GM15510 (cell line): ENCODE results near the gene HOXB5.

ENCODE experiments used
- POLR2A ChIP-seq: IDR thresholded peaks from 3 replicates; pipeline ENCODE4 v1.6.1; 2011; ENCODE audit warnings: borderline replicate concordance; ENCODE audit not compliant: insufficient read length; ENCODE audit errors: extremely low read depth

The HOXB5 gene

DNA sequence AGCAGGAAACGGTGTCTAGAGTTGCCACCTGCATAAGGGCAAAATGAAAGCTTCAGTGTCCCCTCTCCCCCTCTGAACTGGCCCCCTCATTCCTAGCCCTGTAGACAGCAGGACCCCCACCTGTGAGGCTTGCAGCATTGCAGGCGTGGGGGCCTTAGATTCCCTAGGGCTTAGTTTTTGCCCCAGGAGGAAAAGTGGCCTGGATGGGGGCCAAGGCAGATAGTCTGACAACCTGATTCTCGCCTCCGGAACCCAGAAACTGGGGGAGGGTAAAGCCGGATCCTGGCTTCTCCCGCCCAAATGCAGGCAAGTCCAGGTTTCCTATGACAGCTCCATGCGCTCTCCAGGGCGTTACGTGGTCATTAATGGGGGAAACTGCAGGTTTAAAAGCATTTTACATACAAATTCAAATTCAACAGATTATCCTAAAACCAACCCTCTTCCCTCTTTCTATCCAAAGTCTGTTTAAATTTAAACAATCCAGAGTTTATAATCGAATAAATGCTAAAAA, 11.9 kb upstream of the HOXB5 start:
- TF ChIP-seq POLR2A: no peak

DNA sequence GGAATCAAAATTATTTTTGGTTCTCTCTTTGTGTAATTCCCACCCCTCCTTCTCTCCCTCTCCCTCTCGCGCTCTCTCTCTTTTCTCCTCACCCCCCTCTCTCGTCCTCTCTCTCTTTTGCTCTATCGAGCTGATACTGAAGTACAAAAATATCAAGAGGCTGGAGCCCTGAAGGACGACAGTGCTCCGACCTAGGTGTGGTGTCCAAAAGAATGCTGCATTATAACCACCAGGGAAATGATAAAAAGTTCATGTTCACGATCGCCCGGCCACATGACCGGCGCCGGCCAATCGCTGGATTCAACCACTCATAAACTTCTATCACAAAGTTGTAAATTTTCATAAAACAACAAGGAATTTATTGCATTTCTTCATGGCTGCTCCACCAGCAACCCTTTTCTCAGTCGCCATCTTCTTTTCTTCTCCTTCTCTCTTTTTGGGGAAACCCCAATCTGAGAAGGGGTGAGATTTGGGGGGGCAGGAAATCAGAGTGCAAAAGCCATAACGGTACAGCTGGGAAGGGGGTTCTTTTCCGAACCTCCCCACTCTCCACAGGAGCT, 11.3 kb upstream of the HOXB5 start, which contains the start of gene HOXB6:
Gene HOXB6, minus strand, starts transcription at position 217 of the 560 bp plus-strand sequence. CDS start 6,836 bp downstream, outside the sequence.
- no peak for TF ChIP-seq POLR2A

DNA sequence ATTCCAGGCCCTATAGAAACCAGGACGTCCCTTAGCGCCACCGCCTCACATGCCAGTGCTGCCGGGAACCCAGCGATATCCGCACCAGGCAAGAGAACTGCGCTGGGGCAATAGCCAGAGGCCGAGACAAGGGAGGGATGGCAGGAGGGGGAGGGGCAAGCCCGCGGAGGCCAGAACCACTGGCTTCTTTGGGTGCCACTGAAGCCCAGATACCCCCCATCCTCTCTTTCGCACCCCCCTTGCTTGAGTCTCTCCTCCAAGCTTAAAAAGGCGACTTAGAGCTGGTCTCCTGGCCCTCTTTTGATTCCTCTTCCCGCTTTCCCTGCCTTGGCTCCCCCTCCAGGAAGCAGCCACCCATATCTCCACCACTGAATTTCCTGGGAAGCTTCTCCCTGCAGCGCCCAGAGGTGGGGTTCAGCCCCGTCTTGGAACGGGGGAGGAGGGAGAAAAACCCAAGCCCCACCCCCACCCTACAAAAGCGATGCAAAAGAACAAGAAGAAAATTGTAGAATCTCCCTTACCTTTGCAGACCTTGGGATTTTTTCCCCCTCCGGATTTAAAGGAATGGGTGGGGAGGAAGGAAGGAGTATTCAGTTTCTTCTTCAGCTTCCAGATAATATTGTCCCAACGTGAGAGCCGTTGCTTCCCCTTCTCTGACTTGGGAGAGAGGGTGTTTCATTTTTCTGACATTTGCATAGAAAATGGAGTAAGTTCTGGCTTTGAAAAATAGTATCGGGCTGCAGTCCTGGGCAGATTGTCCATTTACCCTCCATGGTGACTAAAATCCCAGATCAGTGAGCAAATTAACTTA, 10.6 kb upstream of the HOXB5 start:
- TF ChIP-seq POLR2A: no peak

DNA sequence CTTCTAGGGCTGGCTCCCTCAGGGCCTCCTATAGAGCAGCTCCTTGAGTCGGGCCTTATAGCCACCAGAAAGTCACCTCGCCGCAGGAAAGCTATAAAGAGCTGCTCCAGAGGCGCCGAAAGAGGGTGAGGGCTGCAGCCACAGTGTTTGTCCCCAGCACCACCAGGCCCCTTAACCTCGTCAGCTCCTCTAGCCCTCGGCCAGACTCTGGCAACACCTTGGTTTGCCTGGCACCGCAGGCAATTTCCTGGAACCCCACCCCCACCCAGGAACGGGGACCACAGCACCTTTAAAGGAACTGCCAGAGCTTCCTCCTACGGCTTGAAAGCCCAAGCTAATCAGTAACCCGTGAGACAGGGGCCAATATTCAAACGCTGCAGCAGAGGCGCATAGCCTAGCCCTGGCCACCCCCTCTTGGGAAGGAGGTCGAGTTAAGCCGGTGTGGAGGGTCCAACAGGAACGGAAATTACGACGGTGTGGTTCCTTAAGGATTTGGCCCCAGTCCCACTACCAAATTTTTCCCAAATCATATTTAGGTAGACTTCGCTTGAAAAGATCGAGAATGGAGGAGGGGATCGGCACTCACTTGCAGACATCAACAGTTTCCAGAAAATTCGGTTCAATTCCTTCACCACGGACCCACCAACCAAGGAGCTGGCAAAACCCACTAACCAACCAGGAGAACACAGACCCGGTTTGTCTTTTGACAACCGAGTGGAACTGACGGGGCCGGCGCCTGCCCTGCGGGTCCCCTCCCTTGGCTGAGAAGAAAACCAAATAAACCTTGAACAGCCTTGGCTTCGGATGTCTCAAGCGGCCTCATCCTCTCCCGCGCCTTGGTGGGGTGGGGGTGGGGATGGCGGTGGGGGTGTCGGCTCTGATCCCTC, 8.2 kb upstream of the HOXB5 start:
- TF ChIP-seq POLR2A: no peak

DNA sequence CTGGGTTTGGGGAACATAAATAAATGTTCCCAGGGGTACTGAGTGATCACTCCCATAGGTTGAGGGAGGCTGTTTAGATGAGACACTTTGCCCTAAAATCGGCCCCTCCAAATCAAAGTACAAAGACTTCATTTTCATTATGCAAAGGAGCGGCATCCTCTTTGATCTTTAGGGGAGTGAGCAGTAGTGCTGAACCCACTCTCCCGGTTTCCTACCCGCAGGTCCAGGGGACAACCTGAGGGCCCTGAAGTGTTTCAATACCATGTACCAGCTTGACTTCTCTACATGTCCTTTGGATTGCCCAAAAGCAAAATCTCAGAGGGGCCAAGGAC, 7.6 kb upstream of the HOXB5 start:
- TF ChIP-seq POLR2A: no peak

DNA sequence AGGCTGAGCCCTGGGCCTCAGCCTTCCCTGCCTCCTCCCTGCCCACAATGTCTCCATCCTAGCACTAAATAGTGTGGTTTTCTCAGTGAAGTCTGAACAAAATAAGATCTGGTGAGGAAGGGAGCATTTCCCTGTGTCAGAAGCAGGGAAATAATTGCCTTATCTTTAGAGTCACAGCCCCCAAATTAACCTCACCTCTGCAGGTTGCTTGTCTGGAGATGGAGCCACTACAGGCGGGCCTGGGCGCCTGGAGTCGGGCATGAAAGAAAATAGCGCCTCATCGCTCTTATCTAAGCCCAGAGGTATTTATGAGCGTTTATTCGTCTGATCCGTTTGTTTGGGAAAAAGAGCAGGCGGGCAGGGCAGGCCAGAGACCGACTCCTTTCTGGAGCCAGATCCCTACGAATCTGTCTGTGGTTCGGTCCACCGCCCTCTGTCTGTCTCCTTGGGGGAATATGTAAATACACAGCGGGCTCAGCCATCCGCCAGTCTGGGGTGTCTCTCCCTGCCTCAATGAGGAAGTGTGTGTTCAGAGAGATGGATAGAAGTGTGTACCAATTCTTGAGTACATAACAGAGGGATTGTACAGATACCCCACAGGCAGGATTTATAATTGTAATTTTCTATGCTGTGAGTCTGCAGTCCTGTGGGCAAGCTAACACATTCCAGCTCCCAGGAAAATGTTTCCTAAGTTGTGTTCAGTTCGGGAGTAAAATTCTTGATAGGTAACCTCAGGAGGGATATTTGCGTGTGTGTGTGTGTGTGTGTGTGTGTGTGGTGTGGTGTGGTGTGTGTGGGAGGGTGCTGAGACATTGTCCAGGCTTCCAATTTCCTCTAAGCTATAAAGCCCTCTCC, 6.9 kb upstream of the HOXB5 start:
- TF ChIP-seq POLR2A: no peak

DNA sequence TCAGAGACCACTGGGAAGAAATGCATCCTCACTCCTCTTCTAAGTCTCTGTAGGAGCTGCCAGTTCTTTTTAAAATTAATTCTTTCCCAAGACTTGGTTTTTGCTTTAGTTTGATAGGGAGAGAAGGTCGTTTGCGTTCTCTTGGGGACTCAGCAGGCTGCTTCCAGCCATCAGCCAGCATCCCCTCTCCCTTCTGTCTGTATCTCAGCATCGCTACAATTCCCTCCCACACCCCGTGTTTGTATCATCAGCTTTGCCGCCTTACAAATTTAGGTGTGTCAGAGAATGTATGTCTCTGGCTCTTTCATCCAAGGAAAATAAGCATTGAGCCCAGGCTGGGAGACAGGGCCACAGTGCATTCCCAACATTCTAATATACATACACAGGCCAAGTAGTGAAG, 5.8 kb upstream of the HOXB5 start:
- no peak for TF ChIP-seq POLR2A

DNA sequence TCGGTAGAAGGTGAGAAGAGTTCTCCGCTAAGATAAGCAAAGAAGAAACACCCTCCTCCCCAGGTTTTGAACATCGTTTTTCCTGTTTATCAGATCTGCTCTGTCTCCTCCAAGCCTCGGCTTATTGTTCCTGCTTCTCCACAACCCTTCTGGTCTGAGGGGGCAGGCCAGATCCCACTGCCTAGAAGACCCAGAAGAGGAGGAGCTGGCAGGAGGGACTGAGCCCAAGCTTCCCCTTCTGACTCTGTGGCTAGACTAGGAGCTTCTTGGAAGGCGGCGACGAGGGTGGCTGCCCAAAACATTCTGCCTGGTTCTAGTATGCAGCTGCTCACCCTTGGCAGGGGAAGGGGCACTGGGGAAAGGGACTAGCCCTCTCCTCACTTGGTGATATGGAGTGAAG, 5.2 kb upstream of the HOXB5 start:
- no peak for TF ChIP-seq POLR2A

DNA sequence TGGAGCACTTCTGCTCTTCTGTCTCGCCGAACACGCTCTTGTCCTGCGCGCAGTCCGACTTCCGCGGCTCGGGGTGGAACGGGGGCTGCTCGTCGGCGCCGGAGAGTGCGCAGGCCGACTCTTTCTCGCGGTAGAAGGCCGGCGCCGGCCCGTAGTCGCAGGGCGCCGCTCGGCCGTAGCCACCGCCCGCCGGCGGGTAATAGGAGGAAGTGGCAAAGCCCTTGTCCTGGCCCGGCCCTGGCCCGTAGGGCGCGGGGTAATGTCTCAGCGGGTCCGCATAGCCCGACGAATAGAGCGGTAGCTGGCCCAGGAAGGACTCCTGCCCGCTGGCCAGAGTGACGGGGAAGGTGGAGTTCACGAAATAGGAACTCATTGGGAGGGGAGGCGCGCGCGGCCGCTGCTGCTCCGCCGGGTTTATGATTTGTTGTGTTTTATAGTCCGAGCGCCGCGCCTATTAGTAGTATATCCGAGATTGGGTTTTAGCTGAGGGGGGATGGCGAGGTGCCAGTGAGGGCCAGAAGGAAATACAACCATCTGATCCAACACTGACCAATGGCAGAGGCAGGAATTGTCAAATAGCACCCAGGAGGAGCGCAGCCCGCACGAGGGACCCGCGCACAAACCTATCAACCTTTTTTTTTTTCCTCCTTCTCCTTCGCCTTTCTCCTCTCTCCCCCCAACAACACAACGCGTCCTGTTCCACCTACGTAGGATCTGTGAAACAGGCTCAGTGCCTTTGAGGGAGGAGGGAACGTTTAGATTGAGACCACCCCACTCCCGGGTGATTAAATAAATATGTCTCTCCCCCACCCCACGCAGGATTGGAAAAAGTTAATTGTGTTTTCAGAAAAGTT, 4.4 kb upstream of the HOXB5 start:
- TF ChIP-seq POLR2A: no peak

DNA sequence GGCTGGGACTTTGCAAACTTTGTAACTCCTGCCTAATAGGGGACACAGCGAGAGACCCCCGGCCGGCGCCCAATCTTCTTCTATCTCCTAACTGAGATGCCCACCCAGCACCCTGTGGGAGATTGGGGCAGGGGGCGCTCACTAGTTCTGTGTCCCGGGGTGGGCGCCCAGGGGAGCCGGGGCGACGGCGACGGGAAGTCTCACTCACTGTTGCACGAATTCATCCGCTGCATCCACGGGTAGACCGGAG, 3.9 kb upstream of the HOXB5 start:
- no peak for TF ChIP-seq POLR2A

DNA sequence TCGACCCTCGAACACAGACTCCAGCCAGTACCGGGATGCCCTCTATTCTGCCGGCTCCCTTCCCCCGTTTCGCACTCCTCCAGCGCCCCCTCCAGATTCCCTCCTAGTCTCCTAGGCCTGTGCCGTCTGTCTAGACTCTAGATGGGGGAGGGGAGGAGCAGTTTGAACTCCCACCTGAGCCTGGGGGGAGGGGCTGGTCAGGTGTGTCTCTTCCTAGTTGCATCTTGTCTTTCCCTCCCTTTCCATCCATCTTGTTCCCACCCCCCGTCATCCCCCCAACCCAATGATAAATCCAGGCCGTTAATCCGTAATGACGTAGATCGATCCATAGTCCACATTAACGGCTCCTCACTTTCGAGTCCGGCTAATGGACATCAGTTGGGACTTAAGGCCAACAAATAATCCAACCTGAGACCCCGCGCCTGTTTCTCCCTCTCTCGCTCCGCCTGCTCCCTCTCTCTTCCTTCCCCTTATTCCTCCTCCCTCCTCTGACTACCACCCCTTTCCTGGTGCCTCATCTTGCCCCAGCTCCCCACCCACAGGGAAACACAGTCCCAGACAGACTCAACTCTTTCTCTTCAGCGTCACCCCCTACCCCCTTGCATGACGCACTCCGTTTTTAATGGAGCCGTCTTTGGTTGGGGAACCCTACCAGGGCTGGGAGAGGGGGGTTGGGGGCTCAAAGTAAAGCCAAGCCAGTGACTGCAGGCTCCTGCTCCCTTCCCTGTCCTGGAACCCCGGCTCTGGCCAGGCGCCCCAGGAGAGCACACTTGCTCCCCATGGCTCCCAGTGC, 3.4 kb upstream of the HOXB5 start:
- TF ChIP-seq POLR2A: no peak

DNA sequence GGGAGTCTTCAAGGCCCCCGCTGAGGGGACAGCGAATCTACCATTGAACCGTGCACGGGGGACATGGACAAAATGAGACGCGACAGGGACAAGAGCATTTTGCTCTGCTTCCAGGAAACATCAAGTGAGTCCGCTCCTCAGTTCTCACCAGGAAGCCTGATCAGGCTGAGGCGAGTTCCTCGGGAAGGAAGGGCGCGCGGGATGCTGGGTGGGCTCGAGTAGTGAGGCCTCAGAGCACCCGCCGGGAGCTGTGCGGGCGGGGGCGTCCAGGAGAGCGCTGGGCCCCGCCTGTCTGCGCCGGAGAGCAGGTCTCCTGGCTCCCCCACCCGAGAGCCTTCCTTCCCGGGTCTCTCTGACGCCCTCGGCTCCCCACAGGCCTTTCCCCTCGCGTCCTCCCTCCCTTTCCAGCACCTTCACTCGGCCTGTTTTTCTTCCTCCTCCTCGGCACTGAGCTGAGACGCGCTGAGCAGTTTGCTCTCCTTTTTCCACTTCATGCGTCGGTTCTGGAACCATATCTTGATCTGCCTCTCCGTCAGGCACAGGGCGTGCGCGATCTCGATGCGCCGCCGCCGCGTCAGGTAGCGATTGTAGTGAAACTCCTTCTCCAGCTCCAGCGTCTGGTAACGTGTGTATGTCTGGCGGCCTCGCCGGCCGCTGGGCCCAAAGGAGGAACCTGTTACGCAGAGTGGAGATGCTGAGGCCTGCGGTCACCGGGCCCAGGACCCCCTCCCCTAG, 2.6 kb upstream of the HOXB5 start:
- no peak for TF ChIP-seq POLR2A
